GM12892 (cell line): ENCODE measurements around the gene FSCN2.

Experiments used
- POLR2A ChIP-seq: IDR thresholded peaks from 2 replicates; pipeline ENCODE4 v1.6.1; 2011; ENCODE audit warnings: low read depth, low read length, control low read depth
- POLR2AphosphoS5 ChIP-seq: IDR thresholded peaks from 2 replicates; pipeline ENCODE4 v1.6.1; 2011; ENCODE audit warnings: low read depth, low read length, control low read depth
- TAF1 ChIP-seq: IDR thresholded peaks from 2 replicates; pipeline ENCODE4 v1.6.1; 2011; ENCODE audit warnings: low read depth, mild to moderate bottlenecking, control low read depth, low read length, borderline replicate concordance

- peak; percentile 71 for TF ChIP-seq POLR2A
- peak; percentile 87 for TF ChIP-seq POLR2AphosphoS5
- no peak; the same call in 1 of the 2 replicates for TF ChIP-seq TAF1
These were observed 10.7 kb upstream of the FSCN2 start for GRCh38 chr17:81517339-81518112.
